HUDEP-2 (cell line): ENCODE measurements around the gene BABAM2.

Source experiments
- DNase-seq, 76 experiments: peaks; one replicate each; lab custom pipeline; 2025; ENCODE audit not compliant: unreplicated experiment in 76 of 76; lab: John Stamatoyannopoulos, UW

The BABAM2 gene

DNA sequence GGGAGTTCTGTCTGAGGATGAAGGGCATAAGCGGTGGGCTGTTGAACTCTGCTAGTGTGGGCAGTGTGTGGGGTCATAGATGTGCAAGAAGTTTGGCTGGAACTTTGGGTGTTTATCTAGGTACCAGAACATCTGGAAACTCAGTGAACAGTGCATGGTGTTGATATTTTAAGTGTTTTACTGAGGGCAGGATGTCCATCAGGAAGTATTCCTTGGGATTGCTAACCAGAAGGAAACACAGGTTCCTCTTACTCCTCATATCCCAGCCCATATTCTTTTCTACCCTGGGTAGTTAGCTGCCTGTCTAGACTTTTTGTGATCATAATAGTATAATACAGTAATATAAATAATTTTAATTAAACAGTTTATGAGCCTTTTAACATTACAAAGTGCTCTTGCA lies 15.5 kb downstream of the BABAM2 start:
- DNase-seq: no peak

GRCh38 chr2:27907547-27907946 lies 17.0 kb downstream of the BABAM2 start:
- no peak for DNase-seq

DNA sequence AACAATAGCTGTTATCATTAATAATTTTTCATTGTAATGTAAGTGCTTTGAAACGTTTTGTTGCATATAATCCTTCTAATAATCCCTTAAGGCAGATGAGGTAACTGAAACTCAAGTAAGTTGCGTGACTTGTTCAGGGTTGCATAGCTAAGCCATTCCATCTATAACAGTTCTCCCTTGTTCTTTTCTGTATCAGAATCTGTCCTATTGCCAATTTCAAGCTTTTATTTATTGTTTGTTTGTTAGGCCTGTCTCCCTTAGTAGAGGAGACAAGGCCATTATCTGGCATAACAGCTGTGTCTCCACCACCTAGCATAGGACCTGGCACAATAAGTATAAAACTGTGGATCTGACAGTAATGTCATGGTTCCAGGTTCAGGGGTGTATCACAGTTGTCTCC lies 19.4 kb downstream of the BABAM2 start:
- peak in 5 of 76 experiments; percentile 5 to 31 (median 23) for DNase-seq

- DNase-seq: no peak
Measured at GRCh38 chr2:27911458-27912210, 21.1 kb downstream of the BABAM2 start.

- DNase-seq: no peak
Measured at GRCh38 chr2:27912512-27912911, 22.0 kb downstream of the BABAM2 start.

DNA sequence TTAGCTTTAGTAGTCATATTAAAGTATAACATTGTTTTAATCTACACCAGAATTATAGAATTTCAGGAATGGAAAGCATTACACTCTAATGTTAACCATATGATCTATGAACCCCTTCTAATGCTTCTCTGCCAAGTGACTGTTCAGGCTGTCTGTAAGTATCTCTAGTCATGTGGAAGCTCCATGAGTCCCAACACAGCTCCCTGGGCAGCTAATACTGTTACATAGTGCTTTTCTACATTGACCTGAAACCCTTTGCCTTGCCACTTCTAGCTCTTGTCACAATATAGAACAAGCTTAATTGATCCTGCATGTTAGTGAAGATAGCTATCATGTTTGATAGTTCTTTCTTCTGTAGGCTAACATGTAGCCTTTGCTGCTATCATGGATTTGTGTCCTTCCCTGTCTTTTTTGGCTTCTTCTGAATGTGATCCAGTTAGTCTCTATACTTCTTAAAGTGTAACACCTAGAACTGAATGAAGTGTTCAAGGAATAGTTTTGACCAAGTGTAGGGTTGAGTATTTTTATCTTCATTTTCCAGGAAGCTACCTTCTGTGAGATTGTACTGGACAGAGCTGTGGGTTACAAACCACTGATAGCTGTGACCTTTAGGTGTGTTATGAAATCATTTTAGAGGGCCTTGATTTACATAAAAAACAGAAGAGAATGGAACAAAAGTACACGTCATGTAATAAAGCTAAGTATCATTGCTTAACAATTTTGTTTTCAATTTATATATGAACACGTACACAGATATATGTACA lies 23.7 kb downstream of the BABAM2 start:
- DNase-seq: no peak

DNA sequence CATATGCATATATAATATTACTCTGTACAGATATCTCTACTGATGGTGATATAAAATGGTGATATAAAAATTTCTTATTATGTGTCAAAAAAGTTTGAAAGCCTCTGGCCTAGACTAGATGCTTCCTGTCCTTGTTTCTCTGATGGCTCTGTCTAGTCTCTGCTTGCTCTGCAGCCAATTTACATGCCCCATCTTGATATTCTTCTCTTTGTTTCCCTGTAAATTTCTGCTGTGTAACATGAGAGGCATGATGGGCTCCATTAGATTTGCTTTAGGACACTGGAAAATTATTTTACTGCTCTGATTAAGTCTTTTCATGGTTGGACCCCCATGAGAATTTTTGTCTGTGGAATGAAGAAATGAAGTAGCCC lies 24.3 kb downstream of the BABAM2 start:
- no peak for DNase-seq

DNA sequence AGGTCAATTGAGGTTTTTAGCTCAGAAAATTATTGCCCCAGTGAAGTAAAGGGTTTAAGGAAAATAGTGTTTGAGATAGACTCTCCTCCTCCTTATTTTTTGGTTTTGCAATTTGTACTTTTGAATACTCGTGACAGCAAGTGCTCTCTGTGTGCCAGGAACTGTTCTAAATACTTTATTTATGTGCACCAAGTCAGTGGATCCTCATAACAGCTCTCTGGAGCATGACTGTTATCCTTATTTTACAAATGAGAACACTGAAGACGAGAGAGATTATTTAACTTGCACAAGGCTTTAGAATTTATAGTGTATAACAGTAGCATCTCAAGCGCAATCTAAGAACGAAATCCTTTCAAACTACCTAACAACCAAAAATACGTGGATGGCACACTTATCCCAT lies 24.7 kb downstream of the BABAM2 start:
- no peak for DNase-seq

GRCh38 chr2:27915874-27916273 lies 25.3 kb downstream of the BABAM2 start:
- DNase-seq: no peak

DNA sequence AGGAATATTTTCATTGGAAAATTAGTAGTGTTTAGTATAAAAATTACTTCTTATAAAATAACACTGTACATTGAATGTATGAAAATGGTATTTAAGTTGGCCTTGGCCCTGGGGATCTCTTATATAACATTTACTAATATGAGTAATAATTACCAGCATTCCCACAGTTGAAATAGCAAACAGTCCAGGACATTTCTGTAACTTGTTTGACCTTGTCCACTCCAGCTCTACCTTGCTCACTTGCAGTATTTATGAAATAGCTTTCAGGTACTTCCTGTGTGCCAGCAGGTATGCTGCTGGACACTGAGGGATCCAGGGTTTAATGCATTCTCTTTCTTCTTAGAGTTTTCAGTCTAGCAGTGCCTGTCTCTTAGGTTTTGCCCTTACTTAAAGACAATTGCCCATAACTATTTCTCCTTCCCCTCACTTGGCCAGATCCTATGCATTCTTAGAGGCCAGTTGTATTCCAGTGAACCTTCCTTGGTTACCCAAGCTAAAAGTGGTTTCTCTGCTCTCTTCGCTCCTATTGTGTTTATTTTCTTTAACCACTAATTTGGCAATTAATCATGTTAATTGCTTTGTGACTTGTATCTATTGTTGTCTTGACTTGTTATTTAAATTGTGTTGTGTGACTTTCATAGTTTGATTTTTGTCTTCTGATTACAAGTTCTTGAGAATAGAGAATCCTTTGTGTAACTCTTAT lies 25.9 kb downstream of the BABAM2 start:
- DNase-seq: no peak

DNA sequence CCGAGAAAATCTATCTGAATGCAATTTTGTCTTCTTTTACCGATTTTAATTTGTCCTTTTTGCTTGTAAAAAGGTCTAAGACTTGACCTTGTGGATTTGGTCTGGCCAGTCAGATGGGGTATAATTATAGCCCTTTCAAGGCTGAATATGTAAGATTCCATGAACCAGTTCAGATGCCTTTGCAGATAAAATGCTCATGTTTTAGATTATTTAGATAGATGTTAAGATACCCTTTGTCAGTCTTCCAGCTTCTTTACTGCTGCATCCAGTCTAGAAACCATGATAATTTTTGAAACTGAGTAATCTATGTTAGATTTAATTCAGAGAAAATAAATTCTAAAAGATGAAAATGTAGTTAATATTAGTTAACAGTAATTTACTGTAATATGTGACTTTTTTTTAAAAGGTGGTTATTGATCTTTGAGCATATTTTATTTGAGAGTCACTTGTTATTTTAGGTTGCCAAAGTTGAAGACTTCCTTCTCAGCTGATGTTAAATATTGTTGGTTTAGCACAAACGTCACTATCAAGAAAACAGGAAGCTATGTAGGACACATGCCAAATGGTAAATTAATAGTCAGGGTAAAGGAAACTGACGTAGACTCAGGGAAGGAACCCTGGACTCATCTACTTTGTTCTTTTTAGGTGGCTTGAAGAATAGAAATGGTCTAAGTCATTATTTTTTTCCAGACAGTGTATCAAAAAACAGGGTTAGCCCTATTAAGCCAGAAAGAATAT lies 29.8 kb downstream of the BABAM2 start:
- DNase-seq: peak in 1 of 76 experiments; percentile 1

DNA sequence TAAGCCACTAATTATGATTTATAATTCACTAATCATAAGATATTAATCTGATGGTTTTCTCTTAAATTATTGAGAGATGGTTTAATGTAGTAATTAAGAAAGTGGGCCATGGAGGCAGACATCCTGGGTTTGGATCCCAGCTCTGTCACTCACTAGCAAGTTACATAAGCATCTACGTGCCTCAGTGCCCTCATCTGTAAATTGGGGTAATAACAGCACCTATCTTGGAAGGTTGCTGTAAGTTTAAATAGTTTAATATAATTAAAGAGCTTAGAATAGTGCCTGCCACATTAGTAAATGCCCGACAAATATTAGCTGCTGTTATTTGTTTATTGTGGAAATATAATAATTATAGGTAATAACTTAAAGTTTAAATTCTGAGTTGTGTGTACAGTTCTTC lies 30.9 kb downstream of the BABAM2 start:
- no peak for DNase-seq

- DNase-seq: no peak
Measured at GRCh38 chr2:27921880-27922547, 31.5 kb downstream of the BABAM2 start.

DNA sequence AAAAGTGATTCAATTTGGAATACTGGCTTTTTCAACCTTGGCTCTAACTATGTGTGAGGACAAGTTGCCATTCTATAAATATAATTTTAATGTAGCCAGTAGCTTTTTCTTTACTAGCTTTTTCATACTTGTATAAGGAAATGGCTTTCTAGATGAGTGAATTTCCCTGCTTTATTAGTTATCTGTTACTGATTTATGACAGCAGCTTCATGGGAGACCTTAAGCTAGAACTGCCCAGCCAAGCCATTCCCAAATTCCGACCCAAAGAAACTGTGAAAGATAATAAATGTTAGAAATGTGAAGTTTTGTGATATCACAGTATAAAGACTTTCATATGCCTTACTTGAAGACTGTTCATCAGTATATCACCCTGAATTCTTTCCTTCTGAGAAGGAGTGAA lies 32.3 kb downstream of the BABAM2 start:
- no peak for DNase-seq

GRCh38 chr2:27925766-27926472 lies 35.4 kb downstream of the BABAM2 start:
- peak in 5 of 76 experiments; percentile 8 to 26 (median 13) for DNase-seq

DNA sequence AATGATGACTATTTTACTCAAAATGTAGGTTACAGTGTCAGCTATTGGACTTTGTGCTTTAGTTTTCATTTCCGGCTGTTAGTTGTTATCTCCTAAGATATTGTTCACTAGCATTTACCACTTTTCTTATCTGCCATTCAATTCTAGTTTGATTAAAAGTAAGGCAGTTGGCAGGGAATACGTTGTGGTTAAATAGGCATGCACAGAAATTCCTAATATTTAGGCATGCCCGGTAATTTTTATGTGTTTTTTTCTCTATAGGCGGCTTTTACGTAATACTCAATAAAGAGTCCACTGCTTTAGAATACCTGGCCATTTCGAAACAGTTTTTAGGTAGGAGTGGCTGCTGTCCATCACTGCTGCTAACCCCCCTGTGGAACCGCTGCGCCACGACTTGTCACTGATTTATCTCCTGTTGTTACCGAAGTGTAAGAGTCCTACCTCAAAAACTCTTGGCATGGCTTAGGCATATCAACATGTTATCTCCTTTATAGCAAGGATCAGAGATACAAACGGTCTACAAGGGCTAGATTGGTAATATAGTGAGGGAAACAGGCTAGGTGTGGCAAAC lies 39.5 kb downstream of the BABAM2 start:
- DNase-seq: peak in 6 of 76 experiments; percentile 10 to 40 (median 24)

DNA sequence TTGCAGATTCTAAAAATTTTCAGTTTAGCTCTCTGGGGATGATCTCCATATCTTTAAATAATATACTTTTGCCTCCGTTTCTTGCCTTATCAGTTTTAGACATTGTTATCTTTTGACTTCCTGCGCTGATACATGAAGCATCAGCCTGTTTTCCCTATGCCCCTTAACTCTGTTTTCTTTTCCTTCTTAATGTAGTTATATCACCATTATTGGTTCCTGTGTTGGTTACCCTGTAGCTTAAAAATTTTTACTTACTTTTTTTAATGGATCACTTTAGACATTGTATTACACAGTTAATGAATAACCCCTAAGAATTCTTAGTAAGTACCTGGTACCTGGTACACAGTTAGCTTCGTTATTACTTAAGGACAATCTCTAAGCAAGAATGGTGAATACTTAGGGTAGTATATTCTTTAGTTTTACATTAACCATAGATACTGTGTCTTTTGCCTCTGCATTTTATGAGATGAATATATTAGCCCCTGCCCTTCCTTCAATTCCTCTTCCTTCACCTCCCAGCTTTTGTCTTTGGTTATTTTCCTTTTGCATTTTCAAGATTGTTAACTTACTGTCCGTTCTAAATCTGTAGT lies 40.9 kb downstream of the BABAM2 start:
- no peak for DNase-seq

GRCh38 chr2:27932396-27932795 lies 41.9 kb downstream of the BABAM2 start:
- DNase-seq: no peak

GRCh38 chr2:27935026-27935425 lies 44.5 kb downstream of the BABAM2 start:
- no peak for DNase-seq
